IPS DF 19.7 (cell line): Measurements from ENCODE around the gene ARL4A.

Experiments used
- DNase-seq: peaks from one replicate; pipeline ENCODE4 v3.0.0-alpha.2; 2013; ENCODE audit warnings: low read depth, low spot score

ARL4A gene

DNA sequence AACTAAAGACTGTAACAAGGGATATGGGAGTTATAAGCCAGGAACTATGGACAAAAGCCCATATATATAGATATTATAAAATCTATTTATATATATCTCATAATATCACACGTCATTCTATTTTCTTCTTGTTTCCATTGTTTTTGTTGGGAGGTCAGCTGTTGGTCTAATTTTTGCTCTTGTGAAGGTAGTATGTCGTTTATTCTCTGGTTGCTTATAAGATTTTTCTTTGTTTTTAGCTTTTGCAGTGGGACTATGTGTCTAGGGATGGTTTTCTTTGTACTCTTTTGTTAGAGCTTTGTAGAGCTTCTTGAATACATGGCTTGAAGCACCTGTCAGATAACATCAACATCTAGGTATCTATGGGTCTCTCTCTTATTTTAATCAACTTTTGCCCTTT lies 14.0 kb downstream of the ARL4A start:
- no peak for DNase-seq

GRCh38 chr7:12703881-12704280 lies 16.4 kb downstream of the ARL4A start:
- DNase-seq: no peak

DNA sequence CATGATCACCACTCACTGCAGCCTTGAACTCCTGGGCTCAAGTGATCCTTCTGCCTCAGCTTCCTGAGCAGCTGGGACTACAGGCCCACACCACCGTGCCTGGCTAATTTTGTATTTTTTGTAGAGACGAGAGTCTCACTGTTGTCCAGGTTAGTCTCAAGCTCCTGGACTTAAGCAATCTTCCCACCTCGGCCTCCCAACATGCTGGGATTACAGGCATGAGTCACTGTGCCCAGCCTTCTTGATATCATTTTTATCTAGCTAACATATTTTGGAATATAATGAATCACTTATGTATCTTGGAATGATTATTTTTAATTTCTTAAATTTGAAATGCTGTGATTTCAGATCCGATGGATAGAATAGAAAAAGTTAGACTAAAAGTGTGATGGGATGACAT lies 18.4 kb downstream of the ARL4A start:
- DNase-seq: no peak

GRCh38 chr7:12706900-12707536 lies 19.6 kb downstream of the ARL4A start:
- no peak for DNase-seq

- DNase-seq: no peak
These were observed 20.9 kb downstream of the ARL4A start for GRCh38 chr7:12708314-12708713.

GRCh38 chr7:12709726-12710502 lies 22.5 kb downstream of the ARL4A start:
- DNase-seq: no peak

- no peak for DNase-seq
These were observed 23.7 kb downstream of the ARL4A start for GRCh38 chr7:12711124-12711523.

DNA sequence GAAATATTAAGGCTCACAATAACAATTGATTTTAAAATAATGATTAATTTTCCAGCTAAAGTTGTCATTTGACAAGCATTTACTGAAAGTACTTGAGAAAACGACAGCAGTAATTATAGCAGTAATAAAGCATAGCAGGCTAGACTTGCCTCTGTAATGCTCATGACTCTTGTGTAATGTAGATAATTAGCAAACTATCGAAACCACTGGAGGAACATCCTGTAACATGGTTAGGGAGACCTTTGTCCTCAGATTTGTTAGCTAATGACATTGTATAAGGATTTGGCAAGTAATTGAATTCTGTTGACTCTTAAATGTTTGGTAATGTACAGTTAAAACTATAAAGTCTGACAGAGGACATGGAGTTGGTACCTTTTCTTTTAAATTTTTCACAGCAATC lies 24.8 kb downstream of the ARL4A start:
- no peak for DNase-seq

DNA sequence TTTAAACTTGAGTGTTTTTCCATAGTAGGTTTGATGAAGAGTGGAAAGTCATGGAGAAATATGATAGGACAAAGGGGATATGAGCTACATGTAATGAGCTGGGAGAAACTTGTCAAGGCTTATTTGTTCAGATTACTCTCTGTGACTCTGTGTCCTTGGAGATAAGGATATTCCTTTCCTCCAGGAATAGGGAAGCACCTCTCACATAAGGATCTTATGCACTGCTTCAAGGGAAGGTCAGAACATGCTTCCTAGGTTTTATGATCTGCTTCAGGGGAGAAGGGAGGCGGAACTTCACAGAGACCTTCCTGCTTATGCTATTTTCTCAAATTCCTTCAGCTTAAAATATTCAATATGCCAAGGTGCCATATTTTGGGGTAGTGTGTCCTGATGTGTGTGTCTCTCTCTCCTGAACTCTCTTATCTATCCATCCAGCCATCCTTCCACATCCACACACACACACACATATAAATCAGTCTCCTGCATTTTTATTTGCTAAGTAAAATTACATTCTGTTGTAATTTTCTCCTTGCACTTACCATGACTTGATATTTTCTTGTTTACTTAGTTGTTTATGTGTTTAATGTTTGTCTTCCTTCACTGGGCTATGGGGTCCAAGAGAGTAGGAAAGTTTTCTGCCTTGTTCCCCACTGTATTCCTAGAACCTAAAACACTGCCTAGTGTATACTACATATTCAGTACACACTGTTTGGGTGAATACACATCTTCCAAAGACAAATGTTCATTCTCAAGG lies 26.4 kb downstream of the ARL4A start:
- DNase-seq: no peak

- DNase-seq: no peak
These were observed 26.9 kb downstream of the ARL4A start for GRCh38 chr7:12714379-12714737.

- peak; percentile 93 for DNase-seq
These were observed 28.1 kb downstream of the ARL4A start for GRCh38 chr7:12715372-12716133.

- no peak for DNase-seq
These were observed 28.8 kb downstream of the ARL4A start for GRCh38 chr7:12716134-12716681.

- DNase-seq: no peak
These were observed 29.3 kb downstream of the ARL4A start for GRCh38 chr7:12716722-12717121.

- DNase-seq: no peak
These were observed 31.9 kb downstream of the ARL4A start for GRCh38 chr7:12719141-12719919.

DNA sequence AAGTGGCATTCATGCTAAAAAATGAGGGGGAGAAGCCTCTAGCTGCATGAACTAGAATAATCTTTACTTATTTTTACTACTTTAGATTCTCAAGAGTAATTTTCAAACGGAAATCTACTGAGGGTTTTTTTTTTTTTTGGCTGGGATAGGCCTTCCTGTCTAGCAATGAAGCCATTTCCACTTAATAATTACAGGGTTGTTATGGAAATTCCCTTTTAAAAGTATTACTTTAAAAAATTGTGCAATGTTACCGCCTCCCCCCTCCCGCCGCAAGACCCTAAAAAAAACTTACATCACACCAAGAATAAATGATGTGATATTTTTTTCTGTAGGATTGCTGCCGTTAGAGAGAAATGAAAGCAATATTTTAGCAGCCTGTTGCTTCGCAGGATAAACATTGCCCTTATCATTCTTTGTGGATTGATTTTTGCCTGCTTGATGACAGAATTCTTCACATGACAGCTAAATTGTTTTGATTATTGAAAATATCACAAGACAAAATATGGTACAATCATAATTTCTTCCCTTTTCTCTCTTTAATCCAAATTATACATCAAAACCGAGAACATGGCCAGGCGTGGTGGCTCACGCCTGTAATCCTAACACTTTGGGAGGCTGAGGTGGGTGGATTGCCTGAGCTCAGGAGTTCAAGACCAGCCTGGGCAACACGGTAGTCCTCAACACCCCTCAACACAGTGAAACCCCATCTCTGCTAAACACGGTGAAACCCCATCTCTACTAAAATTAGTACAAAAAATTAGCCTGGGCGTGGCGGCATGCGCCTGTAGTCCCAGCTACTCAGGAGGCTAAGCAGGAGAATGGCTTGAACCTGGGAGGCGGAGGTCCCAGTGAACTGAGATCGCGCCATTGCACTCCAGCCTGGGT lies 32.8 kb downstream of the ARL4A start:
- DNase-seq: no peak

DNA sequence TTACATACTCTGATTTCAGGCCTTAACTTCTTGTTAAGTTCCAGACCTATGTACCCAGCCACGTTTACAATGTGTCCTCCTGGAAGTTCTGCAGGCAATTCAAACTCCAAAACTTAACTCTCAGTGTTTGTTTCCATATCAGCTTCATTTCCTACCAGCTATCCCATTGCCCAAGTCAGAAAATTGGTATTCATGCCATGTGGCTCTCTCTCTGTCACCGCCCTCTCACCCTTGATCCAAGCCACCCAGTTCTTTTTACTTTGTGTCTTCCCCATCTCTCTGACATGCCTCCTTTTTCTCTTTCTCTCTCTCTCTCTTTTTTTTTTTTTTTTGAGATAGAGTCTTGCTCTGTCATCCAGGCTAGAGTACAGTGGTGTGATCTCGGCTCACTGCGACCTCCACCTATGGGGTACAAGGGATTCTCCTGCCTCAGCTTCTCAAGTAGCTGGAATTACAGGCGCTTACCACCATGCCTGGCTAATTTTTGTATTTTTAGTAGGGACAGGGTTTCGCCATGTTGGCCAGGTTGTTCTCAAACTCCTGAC lies 33.9 kb downstream of the ARL4A start:
- DNase-seq: no peak

GRCh38 chr7:12722136-12722535 lies 34.7 kb downstream of the ARL4A start:
- no peak for DNase-seq

GRCh38 chr7:12722636-12723605 lies 35.5 kb downstream of the ARL4A start:
- DNase-seq: no peak
